K562 (cell line): ENCODE data around the gene MBD5.

ENCODE experiments used
- CTCF ChIP-seq, 3 experiments: IDR thresholded peaks in 2 of 3; conservative IDR thresholded peaks in 1 of 3; 2 replicates each; pipeline ENCODE4 v1.5.1; 2011 to 2012; ENCODE audit warnings: low read length in 3 of 3, mild to moderate bottlenecking in 3 of 3, control low read depth in 2 of 3, improper control_type of control experiment in 1 of 3, inconsistent platforms in 1 of 3, low read depth in 1 of 3, mixed read lengths in 1 of 3, moderate library complexity in 1 of 3; ENCODE audit not compliant: insufficient read depth in 2 of 3
- ETV6 ChIP-seq, 3 experiments: fragments of 150-350 bp in 1 of 3; sonication (generic) in 1 of 3; formaldehyde crosslinking in 1 of 3; IDR thresholded peaks; 2 replicates each; pipeline versions ENCODE4 v1.6.1 to v1.8.0; 2014 to 2022; ENCODE audit warnings: borderline replicate concordance in 2 of 3, low read depth in 2 of 3, antibody characterized with exemption in 1 of 3, low read length in 1 of 3, mild to moderate bottlenecking in 1 of 3, missing genetic modification reagents in 1 of 3
- OTX1 ChIP-seq: fragments of 450-650 bp; formaldehyde crosslinking; IDR thresholded peaks from 2 replicates; pipeline ENCODE4 v1.4.0; 2022; ENCODE audit warnings: mild to moderate bottlenecking
- POLR2A ChIP-seq: fragments of 450-650 bp; conservative IDR thresholded peaks from 2 replicates; pipeline ENCODE4 v1.6.1; 2016

- TF ChIP-seq OTX1 (no peak), ETV6 (IDR thresholded peaks at IDR 0.05; ENCODE audit: borderline replicate concordance in 1 of 2, low read depth in 2 of 2, low read length in 1 of 2) (no peak), ETV6 (CRISPR knock-in tag; IDR thresholded peaks at IDR 0.05; ENCODE audit: borderline replicate concordance) (no peak), POLR2A (no peak), CTCF (IDR thresholded peaks at IDR 0.05 in 2 of 3, conservative IDR thresholded peaks at IDR 0.05 in 1 of 3; ENCODE audit: insufficient read depth in 2 of 3, low read depth in 1 of 3, low read length in 3 of 3) (no peak)
These were observed 473.1 kb downstream of the MBD5 start for GRCh38 chr2:148493822-148494563.
